Skeletal muscle cell (primary cell): ENCODE data around the gene STK11.
"Not testable (repeated sequence)": the region's sequence is repeated elsewhere in the genome, so short reads cannot be mapped to it uniquely, and the experiment has no call there.

Experiments
- DNase-seq: peaks from one replicate; pipeline ENCODE4 v3.0.0-alpha.2; 2010; ENCODE audit warnings: low read depth
- H3K4me3 ChIP-seq: 2 replicates; pipeline ENCODE4 v1.5.1; 2011; ENCODE audit warnings: low read depth, mild to moderate bottlenecking, control low read depth, low read length, moderate library complexity

Gene STK11

GRCh38 chr19:1206150-1206863 lies 729 bp downstream of the STK11 start:
- H3K4me3 ChIP-seq, result peak overlapping the region; percentile 74
- DNase-seq, result no peak

GRCh38 chr19:1206864-1207450 lies 1.4 kb downstream of the STK11 start:
- no peak for DNase-seq
- peak overlapping the region; percentile 74 for H3K4me3 ChIP-seq

DNA sequence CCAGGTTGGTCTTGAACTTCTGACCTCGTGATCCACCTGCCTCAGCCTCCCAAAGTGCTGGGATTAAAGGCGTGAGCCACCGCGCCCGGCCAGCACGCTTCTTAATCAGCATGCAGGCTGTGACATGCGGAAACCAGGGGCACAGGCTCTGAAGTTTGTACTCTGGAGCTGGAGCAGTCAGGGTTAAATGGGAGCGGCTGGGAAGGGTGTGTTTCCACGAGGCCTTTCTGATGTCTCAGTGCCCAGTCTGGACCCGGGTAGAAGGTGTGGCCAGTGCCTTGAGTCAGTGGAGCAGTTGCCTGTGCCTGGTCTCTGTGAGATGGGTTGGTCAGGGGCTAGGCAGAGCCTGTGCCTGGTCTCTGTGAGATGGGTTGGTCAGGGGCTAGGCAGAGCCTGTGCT lies 3.3 kb downstream of the STK11 start:
- not testable (repeated sequence) for H3K4me3 ChIP-seq

GRCh38 chr19:1210227-1210538 lies 4.6 kb downstream of the STK11 start:
- H3K4me3 ChIP-seq, result no peak overlapping the region
- DNase-seq, result no peak

More for the DNA sequence above, 3.3 kb downstream of the STK11 start:
- not testable (repeated sequence) for DNase-seq

GRCh38 chr19:1211494-1212234 lies 6.1 kb downstream of the STK11 start:
- no peak overlapping the region for H3K4me3 ChIP-seq

DNA sequence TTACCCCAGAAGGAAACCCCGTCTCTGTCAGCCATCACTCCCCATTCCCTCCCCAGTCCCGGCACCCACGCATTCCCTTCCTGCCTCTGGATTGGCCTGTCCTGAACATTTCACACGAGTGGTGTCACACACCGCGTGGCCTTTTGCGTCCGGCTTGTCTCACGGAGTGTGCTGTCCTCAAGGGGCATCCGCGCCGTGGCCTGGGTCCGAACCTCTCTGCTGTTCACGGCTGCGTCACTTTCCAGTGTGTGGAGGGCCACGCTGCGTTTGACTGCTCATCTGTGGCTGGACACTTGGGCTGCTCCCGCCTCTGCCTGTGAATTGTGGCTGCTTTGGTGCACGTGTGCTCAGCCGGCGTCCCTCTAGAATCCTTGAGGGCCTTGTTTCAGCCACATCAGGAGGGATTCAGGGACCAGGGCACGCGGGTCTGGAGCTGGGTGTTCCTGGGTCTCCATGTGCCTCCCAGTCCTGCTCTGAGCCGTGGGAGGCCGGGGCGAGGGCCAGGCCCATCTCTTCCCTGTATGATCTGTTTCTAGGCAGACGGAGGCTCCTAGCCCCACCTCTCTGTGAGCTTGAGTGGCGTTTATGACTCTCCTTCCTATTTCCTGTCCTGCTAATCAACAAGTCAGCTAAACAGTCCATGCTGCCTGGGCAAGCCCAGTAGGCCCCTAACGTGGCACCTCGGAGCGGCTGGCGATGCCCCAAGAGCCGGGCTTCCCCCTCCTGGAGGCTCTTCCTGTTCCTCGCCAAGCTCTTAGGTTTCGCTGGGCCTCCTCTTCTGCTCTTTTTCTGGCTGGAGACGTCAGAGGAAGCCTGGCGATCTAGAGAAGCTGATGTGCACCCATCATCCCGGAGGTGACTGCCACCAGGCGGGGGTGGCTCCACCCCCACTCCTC lies 8.1 kb downstream of the STK11 start:
- peak; percentile 65 for DNase-seq
- H3K4me3 ChIP-seq, result no peak overlapping the region

More at GRCh38 chr19:1211494-1212234, 6.1 kb downstream of the STK11 start:
- DNase-seq, result no peak

- no peak for DNase-seq
- no peak overlapping the region for H3K4me3 ChIP-seq
These were observed 8.8 kb downstream of the STK11 start for GRCh38 chr19:1214299-1214861.

DNA sequence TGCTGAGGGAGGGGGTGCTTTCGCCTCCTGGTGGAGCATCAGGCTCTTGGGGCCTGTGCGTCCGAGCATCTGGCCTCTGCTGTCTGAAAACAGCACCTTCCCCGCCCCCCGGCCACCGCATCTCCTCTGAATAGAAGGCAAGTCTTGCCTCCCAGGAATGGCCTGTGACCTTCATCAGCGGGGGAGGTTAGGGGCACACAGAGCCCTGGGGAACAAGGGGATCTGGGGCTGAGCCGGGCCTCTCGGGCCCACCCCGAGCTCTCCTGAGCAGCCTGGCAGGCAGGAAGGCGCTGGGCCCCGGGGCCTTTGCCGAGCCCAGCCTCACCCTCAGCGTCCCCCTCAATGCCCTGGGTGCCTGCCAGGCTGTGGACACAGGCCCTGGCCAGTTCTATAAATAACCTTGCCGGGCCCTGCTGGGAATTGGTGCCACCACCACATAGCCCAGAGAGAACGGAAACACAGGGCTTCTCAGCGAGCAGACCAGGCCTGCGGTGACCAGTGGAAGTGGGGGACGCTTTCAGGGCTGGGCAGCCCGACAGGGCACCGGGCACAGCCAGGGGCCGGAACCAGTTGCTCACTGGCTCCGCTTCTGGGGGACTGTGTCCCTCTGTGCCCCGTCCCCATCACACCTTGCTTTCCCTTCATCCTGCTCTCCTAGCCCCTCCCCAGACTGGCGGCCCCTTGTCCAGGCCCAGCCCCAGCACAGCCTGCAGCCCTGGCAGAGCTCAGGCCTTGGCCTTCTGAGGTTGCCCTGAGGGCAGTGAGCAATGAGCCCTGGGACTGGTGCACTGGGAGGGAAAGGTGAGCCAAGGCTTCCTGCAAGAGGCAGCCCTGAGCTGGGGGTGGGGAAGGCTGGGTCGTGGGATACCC lies 9.5 kb downstream of the STK11 start:
- no peak for DNase-seq
- H3K4me3 ChIP-seq, result no peak overlapping the region

DNA sequence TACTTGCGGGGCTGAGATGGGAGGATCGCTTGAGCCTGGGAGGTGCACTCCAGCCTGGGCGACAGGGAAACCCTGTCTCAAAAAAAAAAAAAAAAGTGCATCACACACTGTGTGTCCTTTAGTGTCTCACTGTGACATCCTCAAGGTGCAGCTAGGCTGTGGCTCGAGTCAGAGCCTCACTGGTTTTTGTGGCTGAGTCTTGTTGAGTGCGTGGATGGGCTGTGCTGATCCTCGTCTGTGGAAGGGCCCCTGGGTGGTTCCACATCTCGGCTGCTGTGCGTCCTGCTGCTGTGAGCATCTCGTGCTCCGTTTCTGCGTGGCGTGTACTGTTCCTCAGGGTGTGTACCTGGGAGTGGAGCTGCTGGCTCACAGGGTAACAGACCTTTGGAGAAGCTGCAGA lies 11.2 kb downstream of the STK11 start:
- H3K4me3 ChIP-seq, result no peak overlapping the region

DNA sequence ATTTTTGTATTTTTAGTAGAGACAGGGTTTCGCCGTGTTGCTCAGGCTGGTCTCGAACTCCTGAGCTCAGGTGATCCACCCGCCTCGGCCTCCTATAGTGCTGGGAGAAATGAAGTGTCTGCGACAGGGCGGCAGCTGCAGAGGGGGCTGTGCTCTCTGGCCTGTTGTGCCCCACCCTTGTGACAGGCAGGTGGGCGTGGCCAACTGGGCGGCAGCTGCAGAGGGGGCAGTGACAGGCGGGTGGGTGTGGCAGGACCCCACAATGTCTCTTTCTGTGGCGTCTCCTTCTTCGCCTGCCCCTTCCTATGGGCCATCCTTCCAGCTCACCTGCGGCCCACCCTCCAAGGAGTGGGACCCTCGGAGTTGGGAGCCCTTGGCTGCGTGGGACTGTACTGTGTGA lies 11.8 kb downstream of the STK11 start:
- no peak for DNase-seq

More for the DNA sequence above, 11.2 kb downstream of the STK11 start:
- DNase-seq, result no peak

GRCh38 chr19:1218751-1219567 lies 13.4 kb downstream of the STK11 start:
- DNase-seq, result no peak
- H3K4me3 ChIP-seq, result no peak overlapping the region

More for the DNA sequence above, 11.8 kb downstream of the STK11 start:
- H3K4me3 ChIP-seq, result no peak overlapping the region

DNA sequence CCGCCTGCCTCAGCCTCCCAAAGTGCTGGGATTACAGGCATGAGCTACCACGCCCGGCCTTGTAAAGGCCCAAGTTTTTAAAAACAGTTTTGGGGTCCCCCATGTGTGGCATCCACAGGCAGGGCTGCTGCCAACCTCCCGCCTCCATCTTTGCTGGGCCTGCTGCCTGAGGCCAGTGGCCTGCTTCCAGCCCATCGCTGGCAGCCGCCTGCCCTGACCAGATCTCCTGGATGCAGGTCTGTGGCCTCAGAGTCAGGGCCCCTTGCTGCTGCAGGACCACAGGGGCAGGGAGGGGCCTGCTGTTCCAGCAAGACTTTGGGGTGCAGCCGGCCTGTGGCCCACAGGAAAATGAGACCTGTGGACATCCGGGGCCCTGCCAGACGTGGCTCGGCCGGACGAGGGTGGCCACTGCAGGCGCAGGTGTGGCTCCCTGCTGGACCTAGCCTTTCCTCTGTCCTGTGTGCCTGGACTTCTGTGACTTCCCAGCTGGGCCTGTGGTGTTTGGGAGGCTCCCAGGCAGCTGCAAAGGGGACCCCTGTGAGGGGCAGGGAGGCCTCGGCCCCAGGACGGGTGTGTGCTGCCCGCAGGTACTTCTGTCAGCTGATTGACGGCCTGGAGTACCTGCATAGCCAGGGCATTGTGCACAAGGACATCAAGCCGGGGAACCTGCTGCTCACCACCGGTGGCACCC lies 14.4 kb downstream of the STK11 start:
- no peak for DNase-seq
- no peak overlapping the region for H3K4me3 ChIP-seq

GRCh38 chr19:1220477-1220930 lies 14.9 kb downstream of the STK11 start:
- no peak overlapping the region for H3K4me3 ChIP-seq
- no peak for DNase-seq

DNA sequence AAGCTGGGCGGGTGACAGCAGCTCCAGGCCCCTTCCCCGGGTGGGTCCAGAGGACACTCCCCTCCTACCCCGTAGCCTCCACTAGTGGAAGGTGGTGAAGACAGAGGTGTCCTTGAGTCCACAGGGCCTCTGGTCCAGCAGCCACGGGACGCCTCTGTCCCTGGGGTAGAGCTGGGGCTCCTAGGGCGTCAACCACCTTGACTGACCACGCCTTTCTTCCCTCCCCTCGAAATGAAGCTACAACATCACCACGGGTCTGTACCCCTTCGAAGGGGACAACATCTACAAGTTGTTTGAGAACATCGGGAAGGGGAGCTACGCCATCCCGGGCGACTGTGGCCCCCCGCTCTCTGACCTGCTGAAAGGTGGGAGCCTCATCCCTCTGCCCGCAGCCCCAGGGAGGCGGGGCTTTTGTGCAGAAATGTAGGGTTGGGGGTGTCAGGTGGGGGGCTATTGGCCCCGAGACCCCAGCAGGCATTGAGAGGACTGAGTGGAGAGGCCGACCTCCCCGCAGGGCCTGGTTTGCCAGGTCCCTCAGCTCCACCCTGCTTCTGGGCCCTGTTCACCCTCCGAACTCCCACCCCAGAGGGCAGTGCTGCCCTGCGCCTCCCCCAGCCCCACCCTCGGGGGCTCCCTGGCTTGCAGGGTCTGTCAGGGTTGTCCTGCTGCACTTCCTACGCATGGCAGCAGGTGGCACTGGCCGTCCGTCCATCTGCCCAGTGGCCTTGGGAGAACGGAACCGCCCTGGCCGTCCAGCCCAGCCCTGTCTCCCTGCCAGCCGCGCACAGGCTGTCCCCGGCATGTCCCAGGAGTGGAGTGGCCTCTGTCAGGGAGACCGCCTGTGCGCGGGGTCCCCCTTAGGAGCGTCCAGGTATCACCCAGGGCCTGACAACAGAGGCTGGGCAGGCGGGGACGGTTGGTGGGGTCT lies 15.7 kb downstream of the STK11 start:
- no peak overlapping the region for H3K4me3 ChIP-seq
- DNase-seq, result no peak

DNA sequence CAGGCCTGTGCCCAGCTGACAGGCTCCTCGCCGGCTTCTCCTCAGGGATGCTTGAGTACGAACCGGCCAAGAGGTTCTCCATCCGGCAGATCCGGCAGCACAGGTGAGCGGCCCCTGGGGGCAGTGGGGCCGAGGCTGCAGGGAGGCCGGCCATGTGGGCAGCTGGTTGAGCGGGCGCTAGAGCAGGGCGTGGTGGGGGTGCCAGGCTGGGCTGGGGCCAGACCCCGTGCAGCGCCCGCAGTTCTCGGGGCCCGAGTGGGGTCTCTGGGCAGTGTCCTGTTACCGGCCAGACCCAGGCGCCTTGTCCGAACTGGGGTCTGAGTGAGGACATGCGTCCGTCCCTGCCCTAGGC lies 16.3 kb downstream of the STK11 start:
- H3K4me3 ChIP-seq, result no peak overlapping the region
- DNase-seq, result no peak

- H3K4me3 ChIP-seq, result no peak overlapping the region
- no peak for DNase-seq
These were observed 16.8 kb downstream of the STK11 start for GRCh38 chr19:1222394-1222793.
